T47D (cell line): ENCODE results near the gene SPRR1A.

Experiments
- DNase-seq, 2 experiments: peaks; one replicate each; pipeline versions ENCODE4 v3.0.0 to v3.0.0-alpha.2; 2011 to 2012; ENCODE audit warnings: low read depth in 1 of 2, low spot score in 1 of 2
- JUND ChIP-seq: IDR thresholded peaks from 2 replicates; pipeline ENCODE4 v1.6.1; 2012; ENCODE audit warnings: low read depth
- in situ Hi-C: cut with HindIII; loops from 2 replicates; pipeline ENCODE4 v1.10.0; 2016; ENCODE audit warnings: low sequenced_read_pairs, low pct_unique_long_range_greater_than_20kb

The SPRR1A gene

DNA sequence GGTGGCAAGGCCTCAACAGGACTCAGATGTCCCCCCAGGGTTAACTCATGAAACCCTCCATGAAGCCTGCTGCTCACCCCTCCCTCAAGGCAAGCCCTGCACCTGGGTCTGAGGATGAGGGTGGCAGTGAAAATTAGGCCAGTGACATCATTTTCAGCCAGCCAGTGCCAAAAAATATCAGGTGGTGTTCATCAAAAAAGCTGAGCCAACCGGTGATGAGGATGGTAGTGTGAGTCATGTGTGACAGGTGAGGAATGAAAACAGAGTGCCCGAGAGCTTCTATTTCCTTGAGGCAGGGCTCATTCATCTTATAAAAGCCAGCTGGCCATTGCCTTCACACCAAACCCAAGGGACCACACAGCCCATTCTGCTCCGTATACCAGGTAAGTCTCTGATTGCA lies at the start of gene SPRR1A:
TSS of gene SPRR1A (plus strand) at position 339 of the 400 bp plus-strand sequence. CDS start 1,150 bp downstream, outside the sequence.
- in situ Hi-C loops: no loop called here
- TF ChIP-seq JUND: no peak

GRCh38 chr1:152940614-152941013 lies 43.3 kb upstream of the SPRR1A start:
- in situ Hi-C loops: no loop called here
- no peak for TF ChIP-seq JUND
- no peak for DNase-seq

More for the DNA sequence above, at the start of gene SPRR1A:
- DNase-seq: peak in 1 of 2 experiments; percentile 49

GRCh38 chr1:152941037-152941711 lies 42.7 kb upstream of the SPRR1A start:
- TF ChIP-seq JUND: no peak
- DNase-seq: no peak
- in situ Hi-C loops: no loop called here

GRCh38 chr1:152942161-152942560 lies 41.7 kb upstream of the SPRR1A start:
- in situ Hi-C loops: no loop called here
- no peak for DNase-seq
- no peak for TF ChIP-seq JUND

- no peak for TF ChIP-seq JUND
- in situ Hi-C loops: no loop called here
- DNase-seq: no peak
These were observed 37.6 kb upstream of the SPRR1A start for GRCh38 chr1:152946248-152946647.

DNA sequence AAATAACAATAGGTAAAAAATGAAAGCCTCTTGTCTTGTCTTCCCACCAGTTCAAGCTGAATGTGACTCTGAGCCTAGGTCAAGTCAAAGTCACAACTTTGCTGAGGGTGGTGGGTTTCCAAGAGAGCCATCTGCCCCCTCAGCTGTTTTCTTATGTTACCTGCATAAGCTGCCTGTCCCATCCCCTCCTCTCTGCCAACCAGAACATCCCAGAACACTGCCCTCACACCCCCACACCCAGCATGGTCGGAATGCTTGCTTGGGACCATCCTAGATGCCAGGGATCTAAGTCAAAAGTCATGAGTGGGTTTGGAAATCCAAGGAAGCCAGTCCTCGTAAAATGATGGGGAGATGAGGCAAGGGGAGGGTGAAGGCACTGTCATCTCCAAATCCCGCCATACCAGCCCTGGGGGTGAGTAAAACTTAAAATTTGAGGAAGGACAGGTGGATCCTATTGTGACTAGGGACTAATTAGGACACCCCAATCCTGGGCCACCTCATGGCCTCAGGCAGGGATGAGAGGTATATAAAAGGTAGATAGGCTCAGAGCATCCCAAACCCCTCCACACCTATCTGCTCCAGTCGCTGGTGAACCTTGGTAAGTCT lies 37.1 kb upstream of the SPRR1A start, which contains the start of gene SPRR5:
TSS of gene SPRR5 (plus strand) at position 556 of the 606 bp plus-strand sequence. CDS start 1,349 bp downstream, outside the sequence.
- no peak for DNase-seq
- in situ Hi-C loops: no loop called here
- no peak for TF ChIP-seq JUND

GRCh38 chr1:152951711-152952110 lies 32.2 kb upstream of the SPRR1A start:
- DNase-seq: no peak
- in situ Hi-C loops: no loop called here
- TF ChIP-seq JUND: no peak

DNA sequence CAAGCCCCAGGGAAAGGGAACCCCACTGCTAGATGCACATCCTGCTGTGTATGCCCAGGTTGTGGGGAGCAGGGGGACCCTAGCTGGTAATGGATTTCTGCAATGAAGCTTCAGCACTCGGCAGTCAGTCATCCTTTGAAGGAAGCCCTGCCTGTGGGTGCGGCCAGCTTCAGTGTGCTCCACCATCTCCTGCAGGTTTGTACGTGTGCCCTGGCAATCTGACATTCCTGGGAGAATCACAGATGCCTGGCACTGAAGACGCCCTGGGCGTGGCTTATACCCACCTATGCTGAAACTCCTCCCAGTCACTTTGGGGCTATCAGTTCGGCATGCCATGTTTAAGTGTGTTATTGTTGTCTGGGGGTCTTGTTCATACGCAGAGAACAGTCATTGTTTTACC lies 30.1 kb upstream of the SPRR1A start:
- TF ChIP-seq JUND: no peak
- in situ Hi-C loops: no loop called here
- no peak for DNase-seq

- in situ Hi-C loops: no loop called here
- TF ChIP-seq JUND: no peak
- no peak for DNase-seq
These were observed 29.4 kb upstream of the SPRR1A start for GRCh38 chr1:152954436-152954835.

DNA sequence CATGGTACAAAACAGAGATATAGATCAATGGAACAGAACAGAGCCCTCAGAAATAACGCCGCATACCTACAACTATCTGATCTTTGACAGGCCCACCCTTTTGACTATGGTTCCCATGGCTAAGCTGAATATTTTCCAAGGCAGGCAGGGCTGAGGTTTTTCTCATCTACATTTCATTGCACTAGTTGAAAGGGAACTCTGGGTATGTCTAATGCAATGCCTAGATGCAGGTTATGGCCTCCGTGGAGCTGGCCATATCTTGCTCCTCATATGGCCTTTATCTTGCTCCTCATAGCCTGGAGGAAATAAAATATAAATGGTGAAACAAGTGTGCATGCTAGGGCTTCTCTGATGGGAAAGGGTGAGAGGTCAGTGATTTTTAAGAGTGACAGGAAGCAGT lies 26.3 kb upstream of the SPRR1A start:
- in situ Hi-C loops: no loop called here
- TF ChIP-seq JUND: no peak
- no peak for DNase-seq

GRCh38 chr1:152959273-152959672 lies 24.6 kb upstream of the SPRR1A start:
- in situ Hi-C loops: no loop called here
- DNase-seq: no peak
- TF ChIP-seq JUND: no peak

DNA sequence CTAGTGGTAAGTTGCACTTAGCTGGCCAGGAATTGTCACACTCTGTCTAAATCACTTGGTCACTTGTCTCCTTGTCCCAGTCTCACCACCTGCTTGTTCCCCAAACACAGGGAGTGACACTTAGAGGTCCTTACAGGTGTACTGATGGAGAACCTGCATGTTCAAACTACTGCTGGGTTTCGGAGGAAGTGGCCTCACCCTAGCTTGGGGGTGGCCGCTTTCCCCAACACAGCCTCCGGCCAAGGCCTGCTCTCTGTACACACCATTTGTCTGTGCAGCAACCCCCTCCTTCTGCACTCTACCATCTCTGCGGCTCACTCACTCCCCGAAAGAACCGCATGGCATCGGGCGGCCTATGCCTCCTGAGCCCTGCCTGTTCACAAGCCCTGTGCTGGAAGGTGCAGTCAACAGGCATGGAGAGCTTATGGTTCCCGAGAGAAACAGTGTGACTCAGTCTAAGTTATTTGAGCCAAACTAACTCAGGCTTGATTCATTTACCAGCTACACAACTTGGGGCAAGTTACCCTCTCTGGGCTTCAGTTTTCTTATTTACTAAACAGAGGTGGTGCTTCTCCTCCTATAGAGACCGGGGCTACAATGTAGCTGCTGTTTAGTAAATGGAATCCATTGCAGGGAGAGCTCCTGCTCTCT lies 24.0 kb upstream of the SPRR1A start:
- DNase-seq: no peak
- in situ Hi-C loops: no loop called here
- TF ChIP-seq JUND: no peak

- no peak for TF ChIP-seq JUND
- DNase-seq: peak in 1 of 2 experiments; percentile 40
- in situ Hi-C loops: no loop called here
These were observed 23.3 kb upstream of the SPRR1A start for GRCh38 chr1:152960452-152961044.
